ENCODE measurements around the gene SH3RF3.
"Not testable (repeated sequence)": the region's sequence is repeated elsewhere in the genome, so short reads cannot be mapped to it uniquely, and the experiment has no call there.

SH3RF3 gene

GRCh38 chr2:109160714-109161440 lies 31.9 kb downstream of the SH3RF3 start:
- DNase-seq = no peak

GRCh38 chr2:109162367-109162766 lies 33.4 kb downstream of the SH3RF3 start:
- not testable (repeated sequence) for DNase-seq

DNA sequence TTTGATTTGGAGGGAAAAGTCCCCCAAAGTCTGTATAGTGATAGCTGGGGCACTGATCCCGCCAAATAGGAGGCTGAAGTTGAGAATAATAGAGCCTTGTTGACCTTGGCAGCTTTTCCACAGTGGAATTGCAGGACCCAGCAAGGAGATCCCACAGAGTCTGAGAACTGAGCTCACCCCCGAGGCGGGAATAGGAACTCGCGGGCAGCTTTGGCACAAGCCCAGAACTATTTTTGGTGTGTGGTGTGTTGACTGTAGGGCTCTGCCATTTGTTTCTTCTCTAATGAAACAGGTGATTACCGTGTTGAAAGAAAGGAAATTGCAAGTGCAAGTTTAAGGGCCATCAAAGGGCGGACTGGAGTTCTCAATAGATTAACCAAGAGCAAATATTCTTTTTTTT lies 34.0 kb downstream of the SH3RF3 start:
- DNase-seq = no peak

DNA sequence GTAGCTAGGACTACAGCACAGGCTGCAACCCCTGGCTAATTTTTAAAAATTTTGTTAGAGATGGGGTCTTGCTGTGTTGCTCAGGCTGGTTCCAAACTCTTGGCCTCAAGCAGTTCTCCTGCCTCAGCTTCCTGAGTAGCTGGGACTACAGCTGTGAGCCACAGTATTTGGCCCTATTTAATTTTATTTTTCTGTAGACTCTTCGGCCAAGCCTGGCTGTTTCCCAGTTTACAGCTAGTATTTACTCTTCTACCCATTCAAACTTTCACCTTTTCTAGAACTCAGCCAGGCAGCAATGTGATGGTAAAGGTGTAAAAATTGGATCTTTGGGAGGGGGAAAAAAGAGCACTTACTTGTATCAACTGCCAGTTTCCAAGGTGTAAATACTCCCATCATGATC lies 35.3 kb downstream of the SH3RF3 start:
- no peak for DNase-seq

DNA sequence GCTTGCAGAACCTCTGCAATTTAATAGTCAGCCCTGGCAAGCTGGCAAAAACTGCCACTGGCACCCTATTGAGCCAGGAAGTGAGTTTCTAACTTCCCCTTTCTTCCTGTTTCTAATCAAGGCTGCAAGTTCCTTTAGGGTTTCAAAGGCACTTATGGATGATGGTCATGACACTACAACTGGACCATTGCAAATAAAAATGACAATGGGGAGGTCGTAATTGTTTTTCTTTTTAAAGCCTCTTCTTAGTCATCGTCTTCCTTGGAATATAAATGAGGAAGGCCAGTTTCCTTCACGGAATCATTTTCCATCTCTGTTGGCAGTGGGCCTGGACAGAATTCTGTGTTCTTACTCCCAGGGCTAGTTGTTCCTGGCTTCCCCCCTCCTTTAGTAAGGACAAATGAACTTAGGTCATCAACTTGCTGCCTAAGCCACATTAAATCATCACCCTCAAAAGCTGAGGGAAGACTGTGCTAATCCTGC lies 35.8 kb downstream of the SH3RF3 start:
- no peak for DNase-seq

GRCh38 chr2:109166811-109167210 lies 37.8 kb downstream of the SH3RF3 start:
- DNase-seq = no peak

GRCh38 chr2:109168086-109168485 lies 39.1 kb downstream of the SH3RF3 start:
- DNase-seq = no peak

- DNase-seq = no peak
Measured at GRCh38 chr2:109168716-109169115, 39.7 kb downstream of the SH3RF3 start.

DNA sequence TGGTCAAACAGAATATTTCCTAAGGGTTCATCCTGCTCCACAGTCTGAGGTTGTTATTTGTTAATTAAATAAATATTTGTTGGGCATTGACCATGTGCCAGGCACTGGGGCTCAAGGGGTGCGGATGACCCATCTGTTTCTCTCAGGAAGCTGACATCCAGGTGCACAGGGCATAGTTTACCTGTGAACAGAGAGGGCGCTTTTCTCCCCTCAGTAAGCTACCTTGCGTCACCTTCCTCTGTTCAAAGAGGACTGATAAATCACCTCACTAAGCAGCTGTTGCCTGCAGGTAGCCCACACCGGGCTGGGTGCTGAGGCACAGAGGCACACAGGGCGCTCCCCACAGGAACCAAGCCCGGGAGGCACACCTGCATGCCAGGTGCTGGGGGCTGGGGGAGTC lies 41.6 kb downstream of the SH3RF3 start:
- no peak for DNase-seq

GRCh38 chr2:109171444-109172334 lies 42.7 kb downstream of the SH3RF3 start:
- DNase-seq = no peak

- DNase-seq = no peak
Measured at GRCh38 chr2:109172556-109173105, 43.6 kb downstream of the SH3RF3 start.

DNA sequence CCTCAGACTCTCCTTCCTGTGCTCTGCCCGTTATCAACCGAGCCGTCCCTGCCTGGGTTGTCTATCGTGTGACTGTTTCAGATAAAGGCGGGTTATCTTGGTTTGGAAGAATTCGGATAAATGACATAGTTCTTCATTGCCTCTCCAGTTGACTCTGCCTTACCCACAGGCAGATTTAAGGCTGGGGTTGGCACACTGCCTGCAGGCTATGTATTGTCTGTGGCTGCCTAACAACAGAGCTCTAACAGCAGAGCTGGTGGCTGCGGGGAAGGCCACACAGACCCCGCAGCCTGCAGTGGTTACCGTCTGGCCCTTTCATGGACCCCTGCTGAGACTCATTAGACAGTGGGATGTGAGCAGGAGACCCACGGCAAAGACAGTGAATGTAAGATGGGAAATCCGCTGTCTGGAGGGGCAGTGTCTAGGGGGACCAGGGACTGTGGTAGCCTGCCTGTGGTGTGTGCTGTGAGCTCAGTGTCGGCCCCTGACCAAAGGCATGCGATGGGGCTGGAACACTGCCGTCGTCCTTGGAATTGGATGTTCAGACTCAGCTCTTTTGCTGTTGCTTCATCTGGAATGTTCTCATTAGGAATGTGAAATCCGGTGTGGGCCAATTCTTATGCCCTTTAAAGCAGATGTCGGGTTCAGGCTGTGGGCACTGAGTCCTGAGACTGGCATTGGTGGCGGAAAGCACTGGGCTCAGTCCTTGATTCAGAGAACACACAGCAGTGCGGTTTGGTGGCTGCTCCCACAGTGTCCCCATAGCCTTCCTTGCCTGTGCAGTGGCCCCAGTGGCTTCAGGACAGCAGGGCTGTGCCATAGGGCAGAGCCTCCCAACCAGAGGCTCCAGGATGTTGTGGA lies 44.5 kb downstream of the SH3RF3 start:
- no peak for DNase-seq

DNA sequence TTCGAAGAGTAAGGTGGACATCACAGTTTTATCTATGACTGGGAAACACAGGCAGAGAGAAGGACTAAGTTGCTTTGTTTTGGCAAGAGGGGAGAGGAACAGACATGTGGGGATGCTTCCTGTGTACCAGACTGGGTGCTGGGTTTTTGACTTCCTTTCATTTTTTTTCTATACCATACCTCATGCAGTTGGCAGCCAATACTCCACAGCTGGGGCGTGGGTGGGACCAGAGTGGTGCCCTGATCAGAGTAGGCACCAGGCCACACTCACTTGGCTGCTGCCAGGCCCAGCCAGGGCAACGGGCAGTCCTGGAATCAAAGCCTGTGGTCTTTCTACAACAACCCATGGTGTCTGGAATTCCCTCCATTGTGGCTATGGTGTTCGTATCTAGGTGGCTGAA lies 45.2 kb downstream of the SH3RF3 start:
- DNase-seq = no peak

DNA sequence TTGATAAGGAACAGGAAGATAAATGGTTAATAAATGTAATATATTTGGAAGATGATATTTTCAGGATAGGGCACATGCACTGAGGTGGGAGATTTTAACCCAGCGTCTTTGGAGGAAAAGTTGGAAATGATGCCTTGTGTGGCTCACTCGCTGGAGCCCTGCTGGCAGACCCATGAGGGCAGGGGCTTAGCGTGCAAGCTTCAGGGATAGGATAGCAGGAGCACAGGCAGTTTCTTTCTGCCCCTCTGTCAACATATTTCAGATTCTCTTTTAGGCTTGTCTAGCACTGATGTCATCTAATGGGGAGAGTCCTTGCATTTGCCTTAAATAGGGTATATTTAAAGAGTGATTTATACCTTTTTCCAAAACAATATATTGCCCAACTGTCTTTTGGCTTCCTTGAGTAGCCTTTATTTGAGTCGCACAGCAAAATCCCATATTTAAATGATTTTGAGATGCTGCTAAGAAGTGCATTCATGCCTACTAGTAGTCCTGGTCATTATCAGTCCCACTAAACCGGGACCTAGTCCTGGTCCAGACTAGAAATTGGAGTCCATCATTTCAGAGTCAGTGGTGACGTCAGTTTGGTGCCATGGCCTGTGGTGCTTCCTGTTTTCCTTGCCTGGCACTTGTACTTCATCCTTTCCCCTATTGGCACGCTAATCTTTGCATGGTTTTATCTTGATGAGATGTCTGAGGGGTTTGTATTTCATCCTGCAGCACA lies 45.8 kb downstream of the SH3RF3 start:
- DNase-seq = no peak

GRCh38 chr2:109175350-109175678 lies 46.3 kb downstream of the SH3RF3 start:
- no peak for DNase-seq

- DNase-seq = no peak
Measured at GRCh38 chr2:109176928-109177327, 47.9 kb downstream of the SH3RF3 start.

GRCh38 chr2:109177635-109178034 lies 48.6 kb downstream of the SH3RF3 start:
- no peak for DNase-seq

DNA sequence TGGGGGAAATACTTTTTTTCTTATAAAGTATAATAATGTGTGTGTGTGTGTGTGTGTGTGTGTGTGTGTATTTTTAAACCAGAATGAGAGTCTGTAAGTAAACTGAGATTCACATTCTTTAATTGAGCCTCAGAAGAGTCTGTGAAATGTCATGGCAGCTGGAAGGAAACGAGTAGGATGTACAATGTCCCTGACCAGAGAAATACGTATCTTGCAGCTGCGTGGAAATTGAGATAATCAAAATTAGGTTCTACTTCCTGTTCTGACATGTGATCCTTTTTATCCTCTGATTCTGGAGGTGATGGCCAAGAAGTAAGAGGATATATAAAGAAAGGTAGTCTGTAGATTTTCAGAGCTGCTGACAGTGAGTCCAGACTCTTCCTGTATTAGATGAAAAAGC lies 50.0 kb downstream of the SH3RF3 start:
- DNase-seq = no peak

GRCh38 chr2:109180786-109181185 lies 51.8 kb downstream of the SH3RF3 start:
- no peak for DNase-seq

GRCh38 chr2:109182426-109182825 lies 53.4 kb downstream of the SH3RF3 start:
- no peak for DNase-seq

DNA sequence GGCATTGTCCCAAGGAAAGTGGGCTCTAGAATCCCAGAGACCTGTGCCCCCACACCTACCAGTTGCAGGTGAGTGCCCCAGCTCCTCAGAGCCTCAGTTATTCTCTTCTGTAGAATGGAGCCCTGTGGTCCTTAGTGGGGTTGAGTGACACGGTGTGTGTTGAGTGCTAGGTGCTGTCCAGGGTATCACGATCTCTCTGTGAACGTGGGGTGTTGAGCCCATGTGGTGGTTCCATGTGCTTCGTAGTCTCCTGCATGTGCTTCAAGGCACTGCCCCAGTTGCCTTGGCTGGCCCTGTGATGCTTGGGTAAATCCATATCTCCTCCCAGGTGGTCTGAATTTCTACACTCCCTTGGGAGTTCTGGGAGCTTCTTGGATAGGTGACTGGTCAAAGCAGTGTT lies 54.9 kb downstream of the SH3RF3 start:
- no peak for DNase-seq

DNA sequence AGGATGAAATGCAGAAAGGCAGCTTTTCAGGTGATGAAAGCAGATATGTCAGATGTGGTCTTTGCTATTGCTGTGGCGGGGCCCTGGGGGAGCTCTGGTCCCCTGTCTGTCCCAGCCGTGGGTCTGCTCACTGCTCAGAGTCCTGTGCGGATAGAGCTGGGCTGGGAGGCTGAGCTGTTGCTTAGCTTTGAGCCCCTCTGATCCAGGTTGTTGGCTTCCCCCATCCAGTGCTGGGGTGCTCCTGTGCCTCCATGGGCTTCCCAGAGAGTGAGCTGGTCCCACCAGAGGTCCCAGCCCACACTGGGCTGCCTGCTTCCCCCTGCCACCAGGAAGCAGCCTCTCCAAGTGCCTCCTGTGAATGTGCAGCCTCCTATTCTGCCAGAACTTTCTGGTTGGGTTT lies 55.4 kb downstream of the SH3RF3 start:
- no peak for DNase-seq

Data from NK-92 treated with Interleukin-12 subunit alpha and Interleukin-12 subunit beta, amount 100 ng/mL, for 24 hours (cell line).